Measurements from ENCODE around the gene NUMA1. TPM values are rescaled to one million over a fixed set of nuclear protein-coding genes. Genes with fewer than 3 reads are reported as not detected.

The NUMA1 gene
- total and polyA plus RNA-seq, 2 of the 13 experiments (the other 11 are each of a cell fraction or from before 2014, with no cell fraction given), result 57.3 to 60.2 TPM

- no peak for TF ChIP-seq ZNF574 (CRISPR knock-in tag; IDR thresholded peaks at IDR 0.05)
- no peak for TF ChIP-seq RAD21 (CRISPR knock-in tag; IDR thresholded peaks at IDR 0.05)
- TF ChIP-seq DRAP1 (CRISPR knock-in tag; IDR thresholded peaks at IDR 0.05), result no peak
- no peak for TF ChIP-seq KDM3A (CRISPR knock-in tag; IDR thresholded peaks at IDR 0.05; ENCODE audit: low read depth)
- no peak for TF ChIP-seq ZNF280D (CRISPR knock-in tag; IDR thresholded peaks at IDR 0.05)
- no peak for TF ChIP-seq ZNF30 (CRISPR knock-in tag; IDR thresholded peaks at IDR 0.05)
- TF ChIP-seq ZNF781 (CRISPR knock-in tag; IDR thresholded peaks at IDR 0.05; ENCODE audit: borderline replicate concordance, not compliant biosample characterization), result no peak
- TF ChIP-seq ZNF788 (CRISPR knock-in tag; IDR thresholded peaks at IDR 0.05; ENCODE audit: borderline replicate concordance), result no peak
- no peak for TF ChIP-seq ZNF687 (CRISPR knock-in tag; IDR thresholded peaks at IDR 0.05)
- no peak for TF ChIP-seq RORA (CRISPR knock-in tag; IDR thresholded peaks at IDR 0.05)
- TF ChIP-seq FOXP1 (IDR thresholded peaks at IDR 0.05), result no peak
- TF ChIP-seq FOXP1 (CRISPR knock-in tag; IDR thresholded peaks at IDR 0.05), result no peak
- TF ChIP-seq TCF7L2 (IDR thresholded peaks at IDR 0.05; ENCODE audit: low read depth, low read length), result no peak
- TF ChIP-seq E2F2 (CRISPR knock-in tag; IDR thresholded peaks at IDR 0.05; ENCODE audit: borderline replicate concordance), result 0 out of 2 replicates have a peak, but pooled peaks have one; percentile 17
- TF ChIP-seq DNMT3B (CRISPR knock-in tag; conservative IDR thresholded peaks at IDR 0.05), result no peak
- TF ChIP-seq ZNF143 (CRISPR knock-in tag; IDR thresholded peaks at IDR 0.05), result 0 out of 2 replicates have a peak, but pooled peaks have one; percentile 22
- no peak for TF ChIP-seq ZBTB26 (CRISPR knock-in tag; IDR thresholded peaks at IDR 0.05; ENCODE audit: borderline replicate concordance)
- no peak for TF ChIP-seq THAP11 (CRISPR knock-in tag; IDR thresholded peaks at IDR 0.05)
Measured at GRCh38 chr11:72103754-72104167, 23.4 kb upstream of the NUMA1 start (continued).
